DND-41 (cell line): ENCODE data around the gene STK11.
A peak's percentile ranks its signal among the peaks of the same experiment; 100 is the strongest.

Source experiments
- ATAC-seq: fragments of 200-7000 bp; cut with Tn5 transposase; 3 replicates; pipeline ENCODE4 v1.9.1; 2021; ENCODE audit warnings: low read depth; ENCODE audit not compliant: insufficient read depth
- DNase-seq: peaks from one replicate; pipeline ENCODE4 v3.0.0-alpha.2; 2020
- H2AFZ ChIP-seq: 2 replicates; pipeline ENCODE4 v1.6.0; 2012; ENCODE audit warnings: low read depth, low read length
- H3K27ac ChIP-seq: 2 replicates; pipeline ENCODE4 v1.5.1; 2012; ENCODE audit warnings: low read length, inconsistent platforms
- H3K27me3 ChIP-seq: fragments of 200-600 bp; sonication (generic); 2 replicates; pipeline ENCODE4 v1.6.0; 2012; ENCODE audit warnings: low read length, mild to moderate bottlenecking, inconsistent platforms; ENCODE audit not compliant: insufficient read depth, poor library complexity
- H3K36me3 ChIP-seq: 2 replicates; pipeline ENCODE4 v1.5.1; 2012; ENCODE audit warnings: low read length, inconsistent platforms; ENCODE audit not compliant: insufficient read depth
- H3K4me1 ChIP-seq: 2 replicates; pipeline ENCODE4 v1.5.1; 2012; ENCODE audit warnings: mild to moderate bottlenecking, low read length; ENCODE audit not compliant: insufficient read depth
- H3K4me2 ChIP-seq: 2 replicates; pipeline ENCODE4 v1.6.0; 2012; ENCODE audit warnings: mild to moderate bottlenecking, moderate library complexity, low read length, inconsistent platforms; ENCODE audit not compliant: insufficient read depth
- H3K4me3 ChIP-seq, 2 experiments: fragments of 200-600 bp in 1 of 2; shearing (Covaris generic) in 1 of 2; 2 replicates each; pipeline ENCODE4 v1.5.1; 2012 to 2016; ENCODE audit warnings: inconsistent platforms in 2 of 2, low read length in 2 of 2, mild to moderate bottlenecking in 2 of 2, low read depth in 1 of 2, moderate library complexity in 1 of 2
- H3K79me2 ChIP-seq: 2 replicates; pipeline ENCODE4 v1.6.0; 2012; ENCODE audit warnings: low read length, inconsistent platforms; ENCODE audit not compliant: insufficient read depth
- H3K9ac ChIP-seq: 2 replicates; pipeline ENCODE4 v1.6.0; 2012; ENCODE audit warnings: low read depth, mild to moderate bottlenecking, inconsistent platforms, low read length, moderate library complexity
- H3K9me3 ChIP-seq: 2 replicates; pipeline ENCODE4 v1.5.1; 2012; ENCODE audit warnings: low read length, moderate library complexity, mild to moderate bottlenecking, inconsistent platforms; ENCODE audit not compliant: insufficient read depth, severe bottlenecking
- H4K20me1 ChIP-seq: 2 replicates; pipeline ENCODE4 v1.6.0; 2012; ENCODE audit warnings: low read length; ENCODE audit not compliant: insufficient read depth
- EZH2 ChIP-seq: IDR thresholded peaks from 3 replicates; pipeline ENCODE4 v1.6.1; 2012; ENCODE audit warnings: borderline replicate concordance, low read depth, mild to moderate bottlenecking, moderate library complexity, low read length, inconsistent platforms; ENCODE audit not compliant: severe bottlenecking
- TF ChIP-seq, protein P1 (sequence below): IDR thresholded peaks from 2 replicates; pipeline ENCODE4 v1.5.1; 2012; ENCODE audit warnings: borderline replicate concordance, low read length, moderate library complexity, mild to moderate bottlenecking; ENCODE audit not compliant: poor library complexity, severe bottlenecking; ENCODE audit errors: extremely low read depth

The STK11 gene

DNA sequence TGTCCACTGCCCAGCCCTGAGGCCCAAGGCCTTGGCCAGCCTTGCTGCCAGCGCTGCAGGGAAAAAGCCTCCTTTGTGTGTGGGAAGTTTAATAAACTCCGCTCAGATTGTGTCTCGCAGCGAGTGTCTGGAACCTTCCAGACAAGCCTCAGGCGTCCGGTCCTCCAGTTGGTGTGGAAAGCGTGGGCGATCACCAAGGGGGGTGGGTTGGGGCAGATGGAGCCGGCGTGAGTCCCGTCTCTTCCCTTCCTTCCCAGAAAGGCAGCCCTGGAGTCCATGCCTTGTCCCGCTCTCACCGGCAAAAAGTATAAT lies 4.6 kb downstream of the STK11 start:
- ATAC-seq (no peak), DNase-seq (no peak)
- Histone ChIP-seq H3K27me3 (no peaks in the 10 kb centered on the region), H3K4me1 (peaks cover 38% of the 10 kb centered on the region), H3K36me3 (peaks cover 66% of the 10 kb centered on the region), H3K4me3 (no peak overlapping the region), H3K79me2 (peaks cover 91% of the 10 kb centered on the region), H3K9ac (no peak overlapping the region), H3K4me2 (peak overlapping the region; percentile 44; the same call in 1 of the 2 replicates), H3K27ac (no peak overlapping the region), H2AFZ (no peak overlapping the region), H4K20me1 (peaks cover 66% of the 10 kb centered on the region), H3K9me3 (no peaks in the 10 kb centered on the region)
- TF ChIP-seq, protein P1, sequence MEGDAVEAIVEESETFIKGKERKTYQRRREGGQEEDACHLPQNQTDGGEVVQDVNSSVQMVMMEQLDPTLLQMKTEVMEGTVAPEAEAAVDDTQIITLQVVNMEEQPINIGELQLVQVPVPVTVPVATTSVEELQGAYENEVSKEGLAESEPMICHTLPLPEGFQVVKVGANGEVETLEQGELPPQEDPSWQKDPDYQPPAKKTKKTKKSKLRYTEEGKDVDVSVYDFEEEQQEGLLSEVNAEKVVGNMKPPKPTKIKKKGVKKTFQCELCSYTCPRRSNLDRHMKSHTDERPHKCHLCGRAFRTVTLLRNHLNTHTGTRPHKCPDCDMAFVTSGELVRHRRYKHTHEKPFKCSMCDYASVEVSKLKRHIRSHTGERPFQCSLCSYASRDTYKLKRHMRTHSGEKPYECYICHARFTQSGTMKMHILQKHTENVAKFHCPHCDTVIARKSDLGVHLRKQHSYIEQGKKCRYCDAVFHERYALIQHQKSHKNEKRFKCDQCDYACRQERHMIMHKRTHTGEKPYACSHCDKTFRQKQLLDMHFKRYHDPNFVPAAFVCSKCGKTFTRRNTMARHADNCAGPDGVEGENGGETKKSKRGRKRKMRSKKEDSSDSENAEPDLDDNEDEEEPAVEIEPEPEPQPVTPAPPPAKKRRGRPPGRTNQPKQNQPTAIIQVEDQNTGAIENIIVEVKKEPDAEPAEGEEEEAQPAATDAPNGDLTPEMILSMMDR = no peak
- no peak for TF ChIP-seq EZH2

DNA sequence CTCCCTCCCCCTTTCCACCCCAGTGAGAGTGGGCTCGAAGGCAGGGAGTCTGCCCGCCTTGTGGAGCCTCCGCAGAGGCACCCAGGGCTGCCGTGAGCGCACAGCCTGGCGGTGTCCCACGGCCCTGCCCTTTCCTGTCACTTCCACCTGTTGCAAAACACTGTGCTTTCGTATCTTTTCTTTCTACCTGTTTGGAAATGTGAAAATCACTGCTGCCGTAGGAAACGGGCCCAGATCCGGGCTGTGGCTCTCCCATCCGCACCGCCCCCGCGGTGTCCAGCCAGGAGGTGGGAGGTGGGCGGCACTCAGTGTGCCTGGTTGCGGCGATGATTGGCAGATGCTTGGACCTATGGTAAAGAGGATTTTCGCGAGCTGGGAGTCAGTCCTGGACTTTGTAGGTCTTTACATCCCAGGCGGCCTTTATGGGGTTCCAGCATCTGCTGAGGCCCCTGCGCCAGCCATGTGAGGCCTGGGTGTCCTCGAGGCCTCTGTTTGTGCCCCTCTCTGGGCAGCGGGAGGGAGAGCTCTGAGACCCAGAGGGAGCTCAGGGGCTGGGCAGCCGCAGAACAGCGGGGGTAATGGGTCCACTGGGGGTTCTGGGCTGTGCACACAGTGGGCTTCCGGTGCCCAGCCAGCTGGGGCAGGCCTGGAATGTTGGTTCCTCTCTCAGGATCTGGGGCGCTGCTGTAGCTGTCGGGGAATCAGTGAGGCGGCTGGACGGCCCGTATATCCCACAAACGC lies 6.1 kb downstream of the STK11 start:
- DNase-seq (no peak), ATAC-seq (no peak)
- peaks cover 67% of the 10 kb centered on the region for H4K20me1 ChIP-seq
- peaks cover 71% of the 10 kb centered on the region for H3K36me3 ChIP-seq
- no peak overlapping the region for H3K9ac ChIP-seq
- H3K27me3 ChIP-seq = no peaks in the 10 kb centered on the region
- H3K4me2 ChIP-seq = no peak overlapping the region
- H3K79me2 ChIP-seq = peaks cover 97% of the 10 kb centered on the region
- no peak overlapping the region for H3K27ac ChIP-seq
- TF ChIP-seq EZH2 = no peak
- TF ChIP-seq, protein P1 = no peak
- no peaks in the 10 kb centered on the region for H3K9me3 ChIP-seq
- H2AFZ ChIP-seq = no peak overlapping the region
- H3K4me3 ChIP-seq = no peak overlapping the region
- peaks cover 33% of the 10 kb centered on the region for H3K4me1 ChIP-seq

DNA sequence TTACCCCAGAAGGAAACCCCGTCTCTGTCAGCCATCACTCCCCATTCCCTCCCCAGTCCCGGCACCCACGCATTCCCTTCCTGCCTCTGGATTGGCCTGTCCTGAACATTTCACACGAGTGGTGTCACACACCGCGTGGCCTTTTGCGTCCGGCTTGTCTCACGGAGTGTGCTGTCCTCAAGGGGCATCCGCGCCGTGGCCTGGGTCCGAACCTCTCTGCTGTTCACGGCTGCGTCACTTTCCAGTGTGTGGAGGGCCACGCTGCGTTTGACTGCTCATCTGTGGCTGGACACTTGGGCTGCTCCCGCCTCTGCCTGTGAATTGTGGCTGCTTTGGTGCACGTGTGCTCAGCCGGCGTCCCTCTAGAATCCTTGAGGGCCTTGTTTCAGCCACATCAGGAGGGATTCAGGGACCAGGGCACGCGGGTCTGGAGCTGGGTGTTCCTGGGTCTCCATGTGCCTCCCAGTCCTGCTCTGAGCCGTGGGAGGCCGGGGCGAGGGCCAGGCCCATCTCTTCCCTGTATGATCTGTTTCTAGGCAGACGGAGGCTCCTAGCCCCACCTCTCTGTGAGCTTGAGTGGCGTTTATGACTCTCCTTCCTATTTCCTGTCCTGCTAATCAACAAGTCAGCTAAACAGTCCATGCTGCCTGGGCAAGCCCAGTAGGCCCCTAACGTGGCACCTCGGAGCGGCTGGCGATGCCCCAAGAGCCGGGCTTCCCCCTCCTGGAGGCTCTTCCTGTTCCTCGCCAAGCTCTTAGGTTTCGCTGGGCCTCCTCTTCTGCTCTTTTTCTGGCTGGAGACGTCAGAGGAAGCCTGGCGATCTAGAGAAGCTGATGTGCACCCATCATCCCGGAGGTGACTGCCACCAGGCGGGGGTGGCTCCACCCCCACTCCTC lies 8.1 kb downstream of the STK11 start:
- DNase-seq (no peak), ATAC-seq (no peak)
- Histone ChIP-seq H3K4me2 (no peak overlapping the region), H3K27ac (no peak overlapping the region), H2AFZ (no peak overlapping the region), H3K9me3 (no peaks in the 10 kb centered on the region), H3K9ac (no peak overlapping the region), H3K4me3 (no peak overlapping the region), H3K79me2 (peaks cover 97% of the 10 kb centered on the region), H3K27me3 (no peaks in the 10 kb centered on the region), H3K36me3 (peaks cover 73% of the 10 kb centered on the region), H3K4me1 (peaks cover 16% of the 10 kb centered on the region), H4K20me1 (peaks cover 71% of the 10 kb centered on the region)
- TF ChIP-seq, protein P1 = no peak
- TF ChIP-seq EZH2 = no peak
